ENCODE measurements around the gene CDC6.

Gene CDC6

GRCh38 chr17:40323391-40324381, 36.0 kb downstream of the CDC6 start:
- peak; percentile 41 for DNase-seq (ENCODE audit: low spot score)

GRCh38 chr17:40325156-40326013, 37.7 kb downstream of the CDC6 start:
- DNase-seq (ENCODE audit: low spot score) = peak; percentile 46

- DNase-seq (ENCODE audit: low spot score) = peak; percentile 72
Measured at GRCh38 chr17:40326014-40326831, 38.5 kb downstream of the CDC6 start.

- DNase-seq (ENCODE audit: low spot score) = no peak
Measured at GRCh38 chr17:40326832-40327199, 39.1 kb downstream of the CDC6 start.

GRCh38 chr17:40327244-40327729, 39.6 kb downstream of the CDC6 start:
- peak; percentile 37 for DNase-seq (ENCODE audit: low spot score)

GRCh38 chr17:40327735-40328385, 40.2 kb downstream of the CDC6 start:
- no peak for DNase-seq (ENCODE audit: low spot score)

- DNase-seq (ENCODE audit: low spot score) = no peak
Measured at GRCh38 chr17:40328386-40328766, 40.7 kb downstream of the CDC6 start.

- no peak for DNase-seq (ENCODE audit: low spot score)
Measured at GRCh38 chr17:40329839-40330794, 42.4 kb downstream of the CDC6 start.

GRCh38 chr17:40330850-40331470, 43.3 kb downstream of the CDC6 start:
- no peak for DNase-seq (ENCODE audit: low spot score)

- DNase-seq (ENCODE audit: low spot score) = no peak
Measured at GRCh38 chr17:40331743-40332641, 44.3 kb downstream of the CDC6 start.

GRCh38 chr17:40333781-40334448, 46.2 kb downstream of the CDC6 start:
- no peak for DNase-seq (ENCODE audit: low spot score)

GRCh38 chr17:40335620-40336019, 47.9 kb downstream of the CDC6 start:
- DNase-seq (ENCODE audit: low spot score) = no peak

- no peak for DNase-seq (ENCODE audit: low spot score)
Measured at GRCh38 chr17:40337351-40337750, 49.7 kb downstream of the CDC6 start.

- DNase-seq (ENCODE audit: low spot score) = no peak
Measured at GRCh38 chr17:40338058-40338457, 50.4 kb downstream of the CDC6 start.

GRCh38 chr17:40338941-40339649, 51.4 kb downstream of the CDC6 start:
- DNase-seq (ENCODE audit: low spot score) = peak; percentile 56

- no peak for DNase-seq (ENCODE audit: low spot score)
Measured at GRCh38 chr17:40340327-40340726, 52.6 kb downstream of the CDC6 start.
